Activated CD8-positive, alpha-beta T cell treated with anti-CD3 and anti-CD28 coated beads for 36 hours (primary cell): ENCODE results near the gene FXYD1. TPM values are rescaled to one million over a fixed set of nuclear protein-coding genes. Genes with fewer than 3 reads are reported as not detected.
A peak's percentile ranks its signal among the peaks of the same experiment; 100 is the strongest.

Experiments
- ATAC-seq: fragments of 200-7000 bp; cut with Tn5 transposase; one replicate; pipeline ENCODE4 v1.10.0; 2021; ENCODE audit warnings: mild to moderate bottlenecking, moderate library complexity
- CTCF ChIA-PET: fragments of 350-600 bp; sonication (Branson Sonifier 250); formaldehyde crosslinking; loops from one replicate; lab custom pipeline; 2021; ENCODE audit warnings: antibody characterized with exemption; lab: Charles Lee
- POLR2A ChIA-PET: fragments of 350-600 bp; sonication (Branson Sonifier 250); formaldehyde crosslinking; loops from one replicate; lab custom pipeline; 2021; ENCODE audit warnings: antibody characterized with exemption; lab: Charles Lee
- DNase-seq: peaks from one replicate; pipeline ENCODE4 v3.0.0-alpha.2; 2020
- H3K27ac Mint-ChIP-seq: one replicate; pipeline ENCODE4 v1.8.0; 2021; ENCODE audit warnings: mild to moderate bottlenecking, mixed read lengths
- H3K27me3 Mint-ChIP-seq: one replicate; pipeline ENCODE4 v1.8.0; 2021; ENCODE audit warnings: mixed read lengths
- H3K36me3 Mint-ChIP-seq: one replicate; pipeline ENCODE4 v1.8.0; 2021; ENCODE audit warnings: low read depth, mixed read lengths
- H3K4me1 Mint-ChIP-seq: one replicate; pipeline ENCODE4 v1.8.0; 2021; ENCODE audit warnings: low read depth, mixed read lengths
- H3K4me3 Mint-ChIP-seq: one replicate; pipeline ENCODE4 v1.8.0; 2021; ENCODE audit warnings: mild to moderate bottlenecking, moderate library complexity, mixed read lengths
- H3K9me3 Mint-ChIP-seq: one replicate; pipeline ENCODE4 v1.8.0; 2021; ENCODE audit warnings: mixed read lengths
- CTCF ChIP-seq: fragments of 200-600 bp; IDR thresholded peaks from one replicate; pipeline ENCODE4 v1.8.0; 2022; ENCODE audit warnings: antibody characterized with exemption, mild to moderate bottlenecking
- intact Hi-C: fragments of 100-400 bp; cut with micrococcal nuclease; formaldehyde crosslinking; loops from one replicate; pipeline ENCODE4 v1.10.0; 2022
- total RNA-seq, 2 experiments: library from RNA; stranded (reverse); gene quantifications; one replicate each; pipeline ENCODE4 v1.2.3, GENCODE V29; 2021

Gene FXYD1
- total RNA-seq, 2 experiments from 2014 or later: 1.9 TPM; not detected in 1

- intact Hi-C loops: no loop called here
- Mint-ChIP-seq H3K36me3 (peaks cover 96% of the 10 kb centered on the region), H3K9me3 (peaks cover 28% of the 10 kb centered on the region), H3K27me3 (no peaks in the 10 kb centered on the region), H3K4me1 (peaks cover 44% of the 10 kb centered on the region), H3K4me3 (no peak overlapping the region), H3K27ac (peak overlapping the region; percentile 75)
- no peak for TF ChIP-seq CTCF
- ChIA-PET POLR2A (interaction anchor here (0.8 to 1.5 kb wide), 2 partner anchors 14 to 17 kb away, joined by 3 read pairs; no protein-coding TSS in a partner anchor), CTCF (interaction anchor here (1.2 to 1.5 kb wide), 2 partner anchors 24 to 109 kb away, joined by 3 read pairs; partner anchors contain the start of gene USF2)
- DNase-seq (no peak), ATAC-seq (no peak)
These were observed 21.0 kb downstream of the FXYD1 start for GRCh38 chr19:35159606-35160005.

- peak overlapping the region; percentile 30 for H3K27ac Mint-ChIP-seq
- ATAC-seq: no peak
- H3K4me1 Mint-ChIP-seq: peaks cover 48% of the 10 kb centered on the region
- DNase-seq: no peak
- no peak for TF ChIP-seq CTCF
- H3K9me3 Mint-ChIP-seq: peaks cover 40% of the 10 kb centered on the region
- intact Hi-C loops: no loop called here
- no peak overlapping the region for H3K4me3 Mint-ChIP-seq
- H3K36me3 Mint-ChIP-seq: peaks cover 100% of the 10 kb centered on the region
- ChIA-PET CTCF (interaction anchor here (0.8 to 1.5 kb wide), 3 partner anchors 19 to 108 kb away, joined by 3 to 4 read pairs (median 3); partner anchors contain the start of gene USF2), POLR2A (interaction anchor here (0.8 to 3.2 kb wide), 4 partner anchors 12 to 101 kb away, joined by 3 to 17 read pairs (median 4); no protein-coding TSS in a partner anchor)
- H3K27me3 Mint-ChIP-seq: no peaks in the 10 kb centered on the region
These were observed 22.2 kb downstream of the FXYD1 start for GRCh38 chr19:35160629-35161433.

GRCh38 chr19:35161434-35161743, 22.8 kb downstream of the FXYD1 start:
- TF ChIP-seq CTCF: no peak
- Mint-ChIP-seq H3K27me3 (no peaks in the 10 kb centered on the region), H3K27ac (peak overlapping the region; percentile 30), H3K36me3 (peaks cover 100% of the 10 kb centered on the region), H3K9me3 (peaks cover 45% of the 10 kb centered on the region), H3K4me3 (no peak overlapping the region), H3K4me1 (peaks cover 48% of the 10 kb centered on the region)
- ChIA-PET CTCF (interaction anchor here (0.8 to 1.5 kb wide), 3 partner anchors 19 to 108 kb away, joined by 3 to 4 read pairs (median 3); partner anchors contain the start of gene USF2), POLR2A (interaction anchor here (0.8 to 3.2 kb wide), 4 partner anchors 11 to 100 kb away, joined by 3 to 17 read pairs (median 4); no protein-coding TSS in a partner anchor)
- intact Hi-C loops: no loop called here
- DNase-seq (no peak), ATAC-seq (no peak)

- Mint-ChIP-seq H3K4me3 (no peak overlapping the region), H3K4me1 (peaks cover 48% of the 10 kb centered on the region), H3K27me3 (no peaks in the 10 kb centered on the region), H3K9me3 (peaks cover 49% of the 10 kb centered on the region), H3K27ac (peak overlapping the region; percentile 67), H3K36me3 (peaks cover 100% of the 10 kb centered on the region)
- intact Hi-C loops: no loop called here
- POLR2A ChIA-PET: interaction anchor here (0.7 to 3.2 kb wide), 6 partner anchors 8 to 109 kb away, joined by 3 to 17 read pairs (median 4); partner anchors contain the start of gene FXYD5
- no peak for DNase-seq
- CTCF ChIA-PET: interaction anchor here (0.9 to 2.0 kb wide), 6 partner anchors 9 to 103 kb away, joined by 3 to 9 read pairs (median 4); partner anchors contain the start of genes FXYD3 and FXYD5
- no peak for ATAC-seq
- no peak for TF ChIP-seq CTCF
These were observed 24.1 kb downstream of the FXYD1 start for GRCh38 chr19:35162471-35163326.
